Esophagus mucosa (tissue), 1 donor: ENCODE data around the gene SNX19. TPM values are rescaled to one million over a fixed set of nuclear protein-coding genes. Genes with fewer than 3 reads are reported as not detected.
A peak's percentile ranks its signal among the peaks of the same experiment; 100 is the strongest.
"Not testable (repeated sequence)": the region's sequence is repeated elsewhere in the genome, so short reads cannot be mapped to it uniquely, and the experiment has no call there.

ENCODE experiments used
- ATAC-seq: fragments of 200-7000 bp; cut with Tn5 transposase; one replicate; pipeline ENCODE4 v1.9.1; 2020
- total RNA-seq: library from RNA; stranded (reverse); gene quantifications from one replicate; pipeline ENCODE4 v1.2.4, GENCODE V29; 2023
- donor health status: DM: yes; HTN: yes; CAD: no.

SNX19 gene
- total RNA-seq, 1 donor from 2014 or later: 27.2 TPM

DNA sequence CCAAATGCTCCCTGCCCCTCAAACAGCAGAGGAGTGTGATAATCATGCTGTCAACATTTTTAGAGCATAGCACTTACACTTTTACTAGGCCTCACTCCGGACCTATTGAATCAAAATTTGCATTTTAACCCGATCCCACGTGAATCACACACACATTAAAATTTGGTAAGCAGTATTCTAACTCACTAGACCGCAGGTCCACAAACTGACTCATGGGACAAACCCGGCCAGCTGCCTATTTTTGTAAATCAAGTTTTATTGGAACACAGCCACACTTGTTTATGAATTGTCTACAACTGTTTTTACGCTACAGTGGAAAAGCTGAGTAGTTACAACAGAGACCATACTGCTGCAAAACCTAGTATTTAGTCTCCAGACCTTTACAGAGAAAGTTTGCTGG, 43.3 kb downstream of the SNX19 start:
- ATAC-seq: peak; percentile 28

DNA sequence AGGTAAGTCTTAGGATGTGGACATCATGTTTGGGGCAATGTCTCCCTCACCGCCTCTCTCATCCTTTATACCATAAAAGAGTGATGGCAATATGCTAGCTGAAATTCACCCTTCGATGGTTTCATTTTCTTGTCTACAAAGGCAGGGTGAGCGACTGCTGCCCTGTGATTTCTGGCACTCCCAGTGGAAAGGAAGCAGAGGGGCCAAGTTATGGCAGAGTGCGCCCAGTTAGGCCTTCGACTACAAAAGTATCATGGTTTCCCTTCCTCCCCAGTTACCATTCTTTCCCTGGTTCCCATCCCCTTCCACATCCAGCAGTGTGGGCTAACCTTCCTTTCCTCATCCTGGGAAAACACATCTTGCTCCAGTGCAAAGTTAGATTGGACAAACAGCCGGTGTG, 43.8 kb downstream of the SNX19 start:
- ATAC-seq: no peak

- ATAC-seq: no peak
Measured at GRCh38 chr11:130872102-130872501, 44.2 kb downstream of the SNX19 start.

GRCh38 chr11:130871616-130872015, 44.7 kb downstream of the SNX19 start:
- ATAC-seq: peak; percentile 50

DNA sequence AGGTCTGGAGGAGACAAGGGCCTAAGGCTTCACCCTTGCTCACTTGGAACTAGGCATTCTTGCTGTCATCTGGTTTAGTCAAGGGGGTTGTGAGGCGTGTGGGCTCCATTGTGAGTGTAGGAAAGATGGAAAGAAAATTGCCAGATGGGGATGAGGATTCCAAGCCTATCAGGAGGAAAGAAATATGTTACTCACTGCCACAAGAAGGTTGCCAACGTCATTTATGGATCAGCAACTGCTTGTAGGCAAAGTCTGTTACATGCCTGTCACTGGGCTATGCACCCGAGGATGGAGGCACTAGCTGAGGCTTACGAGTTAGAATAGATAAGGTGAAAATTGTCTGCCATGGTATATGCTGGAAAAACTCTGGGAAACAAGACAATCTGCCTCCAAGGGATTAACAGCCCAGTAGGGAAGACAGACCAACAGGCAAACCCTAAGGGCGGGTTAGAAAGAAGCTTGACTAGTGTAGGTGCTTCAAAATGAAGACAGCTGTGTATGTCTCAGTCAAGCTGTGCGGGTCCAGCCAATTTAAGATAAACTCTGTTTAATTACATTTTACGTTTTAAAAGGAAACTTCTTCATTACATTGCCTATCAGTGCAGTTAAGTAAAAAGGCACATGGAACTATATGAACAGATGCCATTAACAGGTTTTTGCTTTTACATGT, 47.4 kb downstream of the SNX19 start:
- no peak for ATAC-seq

- no peak for ATAC-seq
Measured at GRCh38 chr11:130868086-130868710, 48.1 kb downstream of the SNX19 start.

- ATAC-seq: no peak
Measured at GRCh38 chr11:130866831-130867230, 49.4 kb downstream of the SNX19 start.

DNA sequence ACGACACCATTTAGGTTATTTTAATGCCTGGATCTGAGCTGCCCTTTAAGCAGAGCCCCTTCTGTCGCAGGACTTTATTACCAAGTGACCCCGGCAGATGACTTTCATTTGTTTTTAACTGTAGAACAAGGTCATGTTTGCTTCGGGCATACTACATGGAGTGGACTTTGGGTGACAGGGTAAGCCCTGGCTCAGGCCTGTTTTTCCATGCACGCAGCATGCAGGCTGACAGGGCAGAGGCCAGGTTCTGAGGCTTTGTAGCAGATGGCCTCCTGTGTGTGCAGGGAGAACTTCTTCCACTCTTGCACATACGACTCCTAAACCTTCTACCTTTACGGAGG, 50.5 kb downstream of the SNX19 start:
- no peak for ATAC-seq

- ATAC-seq: no peak
Measured at GRCh38 chr11:130865091-130865773, 51.0 kb downstream of the SNX19 start.

DNA sequence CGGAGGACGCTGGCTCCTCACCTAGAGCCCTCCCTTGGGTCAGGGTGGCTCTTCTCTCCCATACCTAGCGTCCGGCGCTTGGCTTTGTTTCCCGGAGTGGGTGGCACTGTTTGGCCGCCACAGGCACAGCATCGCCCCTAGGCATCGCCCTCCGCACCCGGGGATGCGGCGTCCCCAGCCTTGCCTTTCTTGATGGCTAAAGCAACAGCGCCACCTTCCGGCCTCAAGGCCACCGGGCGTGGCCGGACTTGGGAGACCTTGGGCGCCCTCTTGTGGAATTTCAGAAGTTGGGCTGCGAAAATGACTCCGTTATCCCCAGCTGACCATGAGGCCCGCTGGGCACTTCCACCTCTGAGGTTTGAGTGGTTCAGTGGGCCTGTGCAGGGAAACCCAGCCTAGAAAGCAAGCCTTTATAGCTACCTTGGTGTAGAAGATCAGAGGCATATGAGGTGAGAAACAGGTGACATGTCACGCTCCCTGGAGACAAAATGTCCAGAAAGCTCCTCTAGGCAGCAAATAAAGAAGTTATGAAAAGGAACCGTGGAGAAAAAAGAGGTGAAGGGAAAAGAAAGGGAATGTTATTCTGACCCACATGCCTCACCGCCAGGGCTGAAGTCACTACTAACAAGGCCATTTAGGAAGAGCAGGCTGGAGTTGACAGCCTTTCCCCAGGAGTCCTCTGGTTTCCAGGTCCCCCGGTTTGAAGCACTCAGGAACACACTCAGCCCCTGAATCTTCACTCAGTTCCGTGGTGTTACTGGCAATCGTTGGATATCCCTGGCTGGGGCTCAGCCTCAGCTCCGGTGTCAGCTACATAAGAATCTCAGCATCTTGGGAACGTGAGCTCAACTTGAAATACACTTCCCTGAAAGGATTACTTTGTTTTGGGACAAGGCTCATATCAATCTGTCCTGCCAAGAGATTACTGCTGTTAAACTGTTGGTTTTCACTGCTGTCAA, 54.1 kb downstream of the SNX19 start:
- ATAC-seq: peak; percentile 88

DNA sequence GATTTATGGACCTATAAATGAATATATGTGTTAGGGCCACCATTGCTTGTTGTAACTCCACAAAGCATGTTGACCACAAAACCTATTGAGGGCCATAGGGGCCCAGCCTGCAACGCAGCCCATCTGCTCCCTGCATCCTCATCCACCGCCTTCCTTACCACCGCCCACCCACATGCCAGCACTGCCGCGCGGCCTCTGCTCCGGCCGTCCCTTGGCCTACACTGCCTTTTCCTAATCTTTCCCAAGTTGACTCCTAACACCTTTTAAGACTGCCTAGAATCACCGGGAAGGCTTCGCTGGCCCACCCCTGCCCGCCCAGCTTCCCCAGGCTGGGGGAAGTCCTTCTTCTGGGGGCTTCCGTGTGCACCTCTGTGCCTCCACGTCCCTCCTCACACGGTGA, 55.0 kb downstream of the SNX19 start:
- no peak for ATAC-seq

- no peak for ATAC-seq
Measured at GRCh38 chr11:130859886-130860285, 56.4 kb downstream of the SNX19 start.

GRCh38 chr11:130858215-130858614, 58.1 kb downstream of the SNX19 start:
- ATAC-seq: no peak

DNA sequence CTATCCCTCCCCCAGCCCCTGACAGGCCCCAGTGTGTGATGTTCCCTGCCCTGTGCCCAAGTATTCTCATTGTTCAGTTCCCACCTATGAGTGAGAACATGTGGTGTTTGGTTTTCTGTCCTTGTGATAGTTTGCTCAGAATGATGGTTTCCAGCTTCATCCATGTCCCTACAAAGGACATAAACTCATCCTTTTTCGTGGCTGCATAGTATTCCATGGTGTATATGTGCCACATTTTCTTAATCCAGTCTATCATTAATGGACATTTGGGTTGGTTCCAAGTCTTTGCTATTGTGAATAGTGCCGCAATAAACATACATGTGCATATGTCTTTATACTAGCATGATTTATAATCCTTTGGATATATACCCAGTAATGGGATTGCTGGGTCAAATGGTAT, 60.6 kb downstream of the SNX19 start:
- not testable (repeated sequence) for ATAC-seq

- ATAC-seq: no peak
Measured at GRCh38 chr11:130854483-130854882, 61.8 kb downstream of the SNX19 start.

DNA sequence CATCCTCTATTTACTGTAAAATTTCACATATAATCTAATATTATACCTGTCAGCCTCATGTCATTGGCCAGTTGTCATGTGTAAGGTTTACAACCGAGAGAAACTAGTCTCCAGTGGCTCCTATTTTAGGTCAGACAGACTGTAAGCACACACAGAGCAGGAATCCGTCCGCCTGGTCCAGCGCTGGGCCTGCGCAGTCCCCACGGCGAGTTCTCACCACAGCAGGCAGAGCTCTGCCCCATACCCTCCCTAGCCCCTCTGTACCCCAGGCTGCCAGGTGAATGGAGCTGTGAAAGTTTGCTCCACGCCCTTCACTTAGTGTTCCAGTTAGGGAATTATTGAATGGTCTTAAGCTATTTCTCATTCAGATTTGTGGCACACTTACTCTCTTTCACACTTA, 63.7 kb downstream of the SNX19 start:
- ATAC-seq: no peak

GRCh38 chr11:130850185-130850944, 65.9 kb downstream of the SNX19 start:
- peak; percentile 65 for ATAC-seq

GRCh38 chr11:130849215-130849568, 67.1 kb downstream of the SNX19 start:
- peak; percentile 43 for ATAC-seq

GRCh38 chr11:130848361-130849214, 67.7 kb downstream of the SNX19 start:
- no peak for ATAC-seq

- ATAC-seq: peak; percentile 90
Measured at GRCh38 chr11:130847517-130847916, 68.8 kb downstream of the SNX19 start.

GRCh38 chr11:130846606-130847005, 69.7 kb downstream of the SNX19 start:
- ATAC-seq: no peak
